Upper lobe of left lung (tissue), 6 donors: ENCODE data around the gene SIGLEC5. TPM values are rescaled to one million over a fixed set of nuclear protein-coding genes. Genes with fewer than 3 reads are reported as not detected.

Experiments
- ATAC-seq, 2 donors: fragments of 200-7000 bp; cut with Tn5 transposase; one replicate each; pipeline ENCODE4 v1.9.1; 2022; ENCODE audit warnings: mild to moderate bottlenecking in 2 of 2, moderate library complexity in 2 of 2; ENCODE audit not compliant: low FRiP score in 2 of 2
- DNase-seq, 2 donors: peaks; one replicate each; pipeline ENCODE4 v3.0.0-alpha.2; 2019 to 2020
- H3K27ac ChIP-seq, 4 donors: fragments of 200-600 bp; sonication (generic); one replicate each; pipeline ENCODE4 v1.5.1; 2016 to 2019
- H3K27me3 ChIP-seq, 4 donors: fragments of 200-600 bp; sonication (generic); one replicate each; pipeline ENCODE4 v1.5.1; 2017 to 2019
- H3K36me3 ChIP-seq, 4 donors: fragments of 200-600 bp; sonication (generic); one replicate each; pipeline ENCODE4 v1.5.1; 2016 to 2019
- H3K4me1 ChIP-seq, 4 donors: fragments of 200-600 bp; sonication (generic); one replicate each; pipeline ENCODE4 v1.5.1; 2018 to 2019
- H3K4me3 ChIP-seq, 4 donors: fragments of 200-600 bp; sonication (generic); one replicate each; pipeline ENCODE4 v1.5.1; 2017 to 2019; ENCODE audit warnings: mild to moderate bottlenecking in 2 of 4, moderate library complexity in 1 of 4
- H3K9me3 ChIP-seq, 4 donors: fragments of 200-600 bp; sonication (generic); one replicate each; pipeline ENCODE4 v1.5.1; 2018 to 2019
- CTCF ChIP-seq, 6 experiments: fragments of 450-650 bp in 4 of 6; fragments of 200-600 bp in 2 of 6; sonication (generic) in 2 of 6; IDR thresholded peaks; one replicate each; pipeline ENCODE4 v1.5.1; 2016 to 2019; ENCODE audit warnings: antibody characterized with exemption in 6 of 6
- EP300 ChIP-seq, 4 donors: sonication (generic); formaldehyde crosslinking; IDR thresholded peaks; one replicate each; pipeline ENCODE4 v1.5.1; 2017; ENCODE audit warnings: antibody characterized with exemption in 4 of 4, control low read depth in 2 of 4
- POLR2A ChIP-seq, 4 donors: fragments of 450-650 bp; IDR thresholded peaks; one replicate each; pipeline ENCODE4 v1.5.1; 2016 to 2017; ENCODE audit warnings: antibody characterized with exemption in 4 of 4, mild to moderate bottlenecking in 2 of 4
- POLR2AphosphoS5 ChIP-seq, 2 donors: sonication (generic); formaldehyde crosslinking; IDR thresholded peaks; one replicate each; pipeline ENCODE4 v1.5.1; 2017; ENCODE audit warnings: antibody characterized with exemption in 2 of 2
- WGBS, 2 donors: methylation state at CpG; one replicate each; pipeline ENCODE4 v1.1.5; 2017 to 2018; 5-methylcytosine and 5-hydroxymethylcytosine counted together
- total RNA-seq, 6 donors: library from RNA; depleted of rRNA in 4 of 6; stranded (reverse); fragments of >200 nt in 4 of 6; gene quantifications; one replicate each; pipeline versions ENCODE4 v1.1.0 to v1.2.1, GENCODE V29; 2016 to 2021
- donor health status: DM: no; HTN: no; CAD: no; lungs with moderate emphysema.
- donor health status: DM: no; HTN: yes; CAD: no; lungs with severe emphysema.

SIGLEC5 gene
- total RNA-seq, 6 donors from 2014 or later = 0.46 to 9.4 (median 5.7) TPM; not detected in 2

DNA sequence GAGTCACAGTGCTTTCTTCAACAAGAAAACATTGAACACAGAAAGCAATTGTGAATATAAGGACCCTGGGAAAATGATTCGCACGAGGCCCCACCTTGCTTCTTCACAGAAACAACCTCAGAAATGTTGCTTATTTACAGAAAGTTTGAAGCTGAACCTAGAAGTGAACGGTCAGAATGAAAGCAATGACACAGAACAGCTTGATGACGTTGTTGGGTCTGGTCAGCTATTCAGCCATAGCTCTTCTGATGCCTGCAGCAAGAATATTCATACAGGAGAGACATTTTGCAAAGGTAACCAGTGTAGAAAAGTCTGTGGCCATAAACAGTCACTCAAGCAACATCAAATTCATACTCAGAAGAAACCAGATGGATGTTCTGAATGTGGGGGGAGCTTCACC lies 43.4 kb downstream of the SIGLEC5 start:
- no peak overlapping the region for H3K4me3 ChIP-seq

GRCh38 chr19:51586103-51586728 lies 44.0 kb downstream of the SIGLEC5 start:
- WGBS, 2 donors = 68 to 85% methylated on average over 1 of the region's 1 CpG
- Histone ChIP-seq H3K27me3 (no peaks in the 10 kb centered on the region), H3K9me3 (peaks cover 8 to 21% (median 17%) of the 10 kb centered on the region in 4 donors), H3K27ac (no peak overlapping the region), H3K4me1 (no peaks in the 10 kb centered on the region), H3K36me3 (peaks cover 9 to 60% (median 40%) of the 10 kb centered on the region in 4 donors), H3K4me3 (no peak overlapping the region)
- TF ChIP-seq CTCF (IDR thresholded peaks at IDR 0.05) (no peak), POLR2AphosphoS5 (IDR thresholded peaks at IDR 0.05) (no peak), EP300 (IDR thresholded peaks at IDR 0.05) (no peak), POLR2A (IDR thresholded peaks at IDR 0.05) (no peak)
- ATAC-seq = no peak
- no peak for DNase-seq

More for the DNA sequence above, 43.4 kb downstream of the SIGLEC5 start:
- DNase-seq = no peak
- no peak for TF ChIP-seq EP300 (IDR thresholded peaks at IDR 0.05)
- no peak for TF ChIP-seq POLR2AphosphoS5 (IDR thresholded peaks at IDR 0.05)
- no peak for TF ChIP-seq CTCF (IDR thresholded peaks at IDR 0.05)
- no peak for TF ChIP-seq POLR2A (IDR thresholded peaks at IDR 0.05)
- ATAC-seq = no peak
- H3K27ac ChIP-seq = no peak overlapping the region
- peaks cover 3 to 54% (median 35%) of the 10 kb centered on the region in 4 donors for H3K36me3 ChIP-seq
- H3K27me3 ChIP-seq = no peaks in the 10 kb centered on the region
- no peaks in the 10 kb centered on the region for H3K4me1 ChIP-seq
- H3K9me3 ChIP-seq = peaks cover 8 to 21% (median 17%) of the 10 kb centered on the region in 4 donors
- WGBS, 2 donors = 92 to 98% methylated on average over 4 of the region's 4 CpGs

DNA sequence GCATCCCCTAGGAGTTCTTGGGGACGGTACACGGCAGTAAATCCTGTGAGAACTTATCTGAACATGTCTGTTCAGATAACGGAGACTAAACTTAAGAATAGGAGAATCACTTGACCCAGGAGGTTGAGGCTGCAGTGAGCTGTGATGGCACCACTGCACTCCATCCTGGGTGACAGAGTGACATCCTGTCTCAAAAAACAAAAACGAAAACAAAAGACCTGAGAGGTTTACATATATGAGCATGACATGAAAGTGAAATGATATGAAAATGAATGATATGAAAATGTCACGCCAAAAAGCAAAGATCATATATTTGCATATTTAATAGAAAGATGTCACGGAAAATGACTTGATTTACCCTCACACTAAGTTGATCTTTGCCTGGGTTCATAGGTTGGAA lies 53.4 kb downstream of the SIGLEC5 start:
- Histone ChIP-seq H3K36me3 (peaks cover 6 to 63% (median 19%) of the 10 kb centered on the region in 4 donors), H3K4me3 (no peak overlapping the region), H3K9me3 (no peaks in the 10 kb centered on the region), H3K4me1 (peaks cover 9 to 15% (median 12%) of the 10 kb centered on the region in 4 donors), H3K27me3 (no peaks in the 10 kb centered on the region), H3K27ac (no peak overlapping the region)
- no peak for TF ChIP-seq EP300 (IDR thresholded peaks at IDR 0.05)
- no peak for TF ChIP-seq CTCF (IDR thresholded peaks at IDR 0.05)
- no peak for TF ChIP-seq POLR2AphosphoS5 (IDR thresholded peaks at IDR 0.05)
- TF ChIP-seq POLR2A (IDR thresholded peaks at IDR 0.05) = no peak
- ATAC-seq (no peak), DNase-seq (no peak)
- WGBS, 2 donors = 85 to 93% methylated on average over 6 of the region's 6 CpGs

DNA sequence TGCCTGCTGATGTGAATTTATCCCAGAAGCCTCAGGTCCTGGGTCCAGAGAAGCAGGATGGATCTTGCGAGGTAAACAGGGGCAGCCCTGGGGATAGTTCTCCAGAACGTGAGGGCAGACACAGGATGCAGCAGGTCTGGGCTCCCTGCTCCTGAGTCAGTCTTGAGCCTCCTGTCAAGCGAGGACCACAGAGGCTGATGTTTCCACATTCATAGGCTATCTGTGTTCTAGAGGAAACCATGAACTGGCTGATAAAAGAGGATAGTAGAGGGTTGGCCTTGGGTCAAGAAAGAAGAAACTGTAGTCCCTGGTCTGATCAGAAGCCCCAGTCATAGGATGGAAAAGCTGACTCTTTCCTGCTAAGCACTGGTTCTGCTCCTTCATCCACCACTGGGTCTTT lies 56.9 kb downstream of the SIGLEC5 start:
- ATAC-seq = no peak
- no peaks in the 10 kb centered on the region for H3K27me3 ChIP-seq
- TF ChIP-seq EP300 (IDR thresholded peaks at IDR 0.05) (no peak), CTCF (IDR thresholded peaks at IDR 0.05) (no peak), POLR2AphosphoS5 (IDR thresholded peaks at IDR 0.05) (no peak), POLR2A (IDR thresholded peaks at IDR 0.05) (no peak)
- 81 to 86% methylated on average over 3 of the region's 3 CpGs for WGBS, 2 donors
- peaks cover 11 to 18% (median 16%) of the 10 kb centered on the region in 4 donors for H3K4me1 ChIP-seq
- H3K36me3 ChIP-seq = peaks cover 0 to 34% (median 7%) of the 10 kb centered on the region in 4 donors
- no peaks in the 10 kb centered on the region for H3K9me3 ChIP-seq
- H3K4me3 ChIP-seq = no peak overlapping the region
- no peak overlapping the region for H3K27ac ChIP-seq
- DNase-seq = no peak

DNA sequence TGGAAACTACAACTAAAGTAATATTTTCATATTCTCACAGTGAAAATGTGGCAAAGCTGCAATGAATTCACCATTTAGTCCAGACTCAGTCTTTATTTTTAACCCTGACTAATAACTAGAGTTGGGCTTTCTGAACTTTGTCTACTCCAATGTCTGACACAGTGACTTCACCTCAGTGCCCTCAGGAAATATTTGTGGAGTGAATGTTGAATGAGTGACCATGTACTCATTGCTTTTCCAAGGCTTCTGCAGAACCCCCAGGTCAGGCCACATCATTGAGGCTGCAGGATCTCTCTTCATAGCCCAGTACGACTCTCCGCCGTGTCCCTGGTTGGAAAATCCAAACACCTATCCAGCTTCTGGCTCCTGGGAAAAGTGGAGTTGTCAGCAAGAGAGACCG lies 57.3 kb downstream of the SIGLEC5 start:
- no peaks in the 10 kb centered on the region for H3K27me3 ChIP-seq
- no peak for DNase-seq
- H3K4me1 ChIP-seq = peaks cover 11 to 18% (median 16%) of the 10 kb centered on the region in 4 donors
- peaks cover 0 to 32% (median 6%) of the 10 kb centered on the region in 4 donors for H3K36me3 ChIP-seq
- no peak overlapping the region for H3K4me3 ChIP-seq
- H3K9me3 ChIP-seq = no peaks in the 10 kb centered on the region
- H3K27ac ChIP-seq = no peak overlapping the region
- 83 to 96% methylated on average over 3 to 4 of the region's 4 CpGs for WGBS, 2 donors
- no peak for ATAC-seq
- no peak for TF ChIP-seq POLR2A (IDR thresholded peaks at IDR 0.05)
- TF ChIP-seq EP300 (IDR thresholded peaks at IDR 0.05) = no peak
- no peak for TF ChIP-seq CTCF (IDR thresholded peaks at IDR 0.05)
- TF ChIP-seq POLR2AphosphoS5 (IDR thresholded peaks at IDR 0.05) = no peak
